Measurements from ENCODE around the gene TCTN3.
"Not testable (repeated sequence)": the region's sequence is repeated elsewhere in the genome, so short reads cannot be mapped to it uniquely, and the experiment has no call there.

The TCTN3 gene, protein sequence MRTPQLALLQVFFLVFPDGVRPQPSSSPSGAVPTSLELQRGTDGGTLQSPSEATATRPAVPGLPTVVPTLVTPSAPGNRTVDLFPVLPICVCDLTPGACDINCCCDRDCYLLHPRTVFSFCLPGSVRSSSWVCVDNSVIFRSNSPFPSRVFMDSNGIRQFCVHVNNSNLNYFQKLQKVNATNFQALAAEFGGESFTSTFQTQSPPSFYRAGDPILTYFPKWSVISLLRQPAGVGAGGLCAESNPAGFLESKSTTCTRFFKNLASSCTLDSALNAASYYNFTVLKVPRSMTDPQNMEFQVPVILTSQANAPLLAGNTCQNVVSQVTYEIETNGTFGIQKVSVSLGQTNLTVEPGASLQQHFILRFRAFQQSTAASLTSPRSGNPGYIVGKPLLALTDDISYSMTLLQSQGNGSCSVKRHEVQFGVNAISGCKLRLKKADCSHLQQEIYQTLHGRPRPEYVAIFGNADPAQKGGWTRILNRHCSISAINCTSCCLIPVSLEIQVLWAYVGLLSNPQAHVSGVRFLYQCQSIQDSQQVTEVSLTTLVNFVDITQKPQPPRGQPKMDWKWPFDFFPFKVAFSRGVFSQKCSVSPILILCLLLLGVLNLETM

DNA sequence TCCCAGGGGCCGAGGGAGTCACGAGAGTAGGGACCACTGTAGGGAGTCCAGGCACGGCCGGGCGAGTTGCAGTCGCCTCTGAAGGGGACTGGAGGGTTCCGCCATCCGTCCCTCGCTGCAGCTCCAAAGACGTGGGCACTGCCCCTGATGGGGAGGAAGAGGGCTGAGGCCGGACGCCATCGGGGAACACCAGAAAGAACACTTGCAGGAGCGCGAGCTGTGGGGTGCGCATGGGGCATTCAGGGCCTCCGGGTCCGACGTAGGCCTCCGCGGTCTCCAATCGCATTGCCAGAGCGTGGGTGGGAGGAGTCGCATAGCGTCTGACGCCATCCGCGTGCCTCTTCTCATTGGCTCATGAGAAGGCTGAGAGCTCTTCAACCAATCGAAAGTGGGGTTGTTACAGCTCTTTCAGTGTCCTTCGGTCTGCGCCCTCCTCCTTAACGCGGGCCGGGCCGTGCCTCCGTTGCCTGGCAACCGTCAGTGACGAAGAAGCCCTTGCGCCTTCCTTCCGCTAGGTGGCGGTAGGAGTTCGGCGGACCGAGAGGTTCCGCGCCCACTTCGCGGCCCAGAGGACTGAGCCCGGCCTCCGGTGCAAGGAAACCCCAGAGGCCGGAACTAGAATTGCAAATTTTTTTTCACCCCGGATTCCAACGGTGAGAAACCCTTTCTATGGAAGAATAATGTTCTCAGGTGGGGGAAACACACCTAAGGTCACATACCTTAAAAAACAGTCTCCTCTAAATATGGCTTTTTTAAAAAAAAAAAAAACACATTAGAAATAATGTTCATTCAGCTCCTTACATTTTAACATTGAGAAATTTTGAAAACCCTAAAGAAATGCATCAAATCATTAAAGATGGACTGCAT lies at the start of gene TCTN3:
TSS of gene TCTN3 (minus strand) at position 260 of the 867 bp plus-strand sequence. CDS start at position 232, 28 bp downstream.
- DNase-seq (ENCODE audit: low read depth in 2 of 2) = peak; percentile 88

GRCh38 chr10:95742962-95743535 lies 49.3 kb upstream of the TCTN3 start:
- DNase-seq (ENCODE audit: low read depth in 2 of 2) = no peak

- DNase-seq (ENCODE audit: low read depth in 2 of 2) = no peak
Observed at GRCh38 chr10:95742485-95742884, 48.8 kb upstream of the TCTN3 start.

DNA sequence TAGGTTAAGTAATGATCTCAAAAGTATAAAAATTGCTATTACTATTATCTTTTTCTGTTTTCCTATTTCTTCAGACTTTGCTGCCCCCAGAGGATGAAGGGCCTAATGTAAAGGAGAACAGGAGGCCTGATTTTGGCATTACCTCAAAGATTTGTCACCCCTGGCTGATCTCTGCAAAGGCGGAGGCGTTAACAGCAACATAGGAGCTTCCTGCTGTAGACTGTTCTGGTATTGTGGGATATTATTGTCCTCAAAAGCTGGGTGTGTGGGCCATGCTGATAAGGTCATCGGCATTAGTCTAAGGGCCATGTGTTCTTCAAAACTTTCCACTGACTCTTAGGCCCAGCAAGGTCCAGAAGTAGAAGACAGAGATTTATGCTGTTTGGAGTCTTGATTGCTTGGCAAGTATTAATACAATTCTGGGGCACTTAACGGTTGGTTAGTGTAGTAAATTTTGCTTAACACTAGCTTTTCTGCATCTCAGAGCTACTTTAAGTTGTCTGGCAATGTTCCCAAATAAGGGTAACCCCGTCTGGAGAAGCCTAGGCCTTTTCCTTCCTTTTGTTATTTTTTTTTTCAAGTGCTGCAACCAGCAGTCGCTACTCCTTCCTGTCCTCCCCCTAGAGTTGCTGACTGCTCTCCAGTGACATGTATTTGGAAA lies 48.2 kb upstream of the TCTN3 start:
- DNase-seq (ENCODE audit: low read depth in 2 of 2) = no peak

DNA sequence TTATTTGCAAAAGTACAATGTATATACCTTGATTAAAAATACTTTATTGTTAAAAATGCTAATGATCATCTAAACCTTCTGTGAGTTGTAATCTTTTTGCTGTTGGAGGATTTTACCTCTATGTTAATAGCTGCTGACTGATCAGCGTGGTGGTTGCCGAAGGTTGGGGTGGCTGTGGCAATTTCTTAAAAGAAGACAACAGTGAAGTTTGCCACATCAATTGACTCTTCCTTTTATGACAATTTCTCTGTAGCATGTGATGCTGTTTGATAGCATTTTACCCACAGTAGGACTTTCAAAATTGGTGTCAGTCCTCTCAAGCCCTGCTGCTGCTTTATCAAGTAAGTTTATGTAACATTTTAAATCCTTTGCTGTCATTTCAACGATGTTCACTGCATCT lies 45.3 kb upstream of the TCTN3 start:
- DNase-seq (ENCODE audit: low read depth in 2 of 2) = no peak

GRCh38 chr10:95732907-95733306 lies 39.2 kb upstream of the TCTN3 start:
- DNase-seq (ENCODE audit: low read depth in 2 of 2) = not testable (repeated sequence)

DNA sequence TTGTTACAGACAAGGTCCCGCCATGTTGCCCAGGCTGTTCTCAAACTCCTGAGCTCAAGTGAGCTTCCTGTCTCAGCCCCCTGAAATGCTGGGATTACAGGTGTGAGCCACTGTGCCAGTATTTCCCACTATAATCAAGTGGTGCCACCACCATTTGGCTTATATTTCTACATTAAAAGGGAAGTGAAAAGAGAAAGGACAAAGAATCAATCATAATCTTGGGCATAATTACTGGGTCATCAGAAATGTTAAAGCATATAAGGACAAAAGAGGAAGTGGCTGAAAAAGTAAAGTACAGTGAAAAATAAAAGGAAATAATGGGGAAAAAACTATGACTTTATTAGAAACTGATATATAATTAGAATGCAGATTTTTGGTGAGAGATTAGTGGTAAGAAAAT lies 36.5 kb upstream of the TCTN3 start:
- DNase-seq (ENCODE audit: low read depth in 2 of 2) = no peak

DNA sequence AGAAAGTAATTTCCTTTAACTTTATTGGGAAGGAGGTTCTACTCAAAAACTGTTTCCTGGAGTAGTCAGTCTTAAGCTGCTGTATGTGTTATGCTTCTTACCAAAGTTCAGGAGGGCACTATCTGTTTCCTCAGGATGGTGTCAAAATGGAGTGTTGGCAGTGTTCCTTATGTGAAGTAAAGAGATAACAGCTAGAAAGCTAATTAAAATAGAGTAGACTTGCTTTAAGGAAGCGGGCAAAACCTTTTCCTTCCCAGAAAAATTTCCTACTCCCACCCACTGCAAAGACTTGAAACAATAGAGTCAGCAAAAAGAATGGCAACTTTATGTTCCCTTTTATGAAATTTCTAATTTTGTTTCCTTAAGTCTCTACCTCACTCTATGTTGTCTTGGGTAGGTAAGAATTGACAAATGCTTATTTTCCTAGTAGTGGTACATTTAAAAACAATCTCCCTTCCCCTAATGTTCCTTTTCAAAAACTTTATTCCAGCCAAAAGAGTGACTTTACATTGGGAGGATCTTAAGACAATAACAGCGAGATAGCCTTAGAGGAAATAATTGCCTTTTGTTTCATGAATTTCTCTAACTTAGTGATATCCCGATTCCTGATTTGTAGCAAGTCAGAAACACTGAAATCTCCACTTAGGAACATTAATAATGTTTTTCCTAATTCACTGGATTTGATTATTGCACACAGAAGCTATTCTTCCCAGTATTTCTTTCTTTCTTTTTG lies 35.8 kb upstream of the TCTN3 start:
- DNase-seq (ENCODE audit: low read depth in 2 of 2) = no peak

- no peak for DNase-seq (ENCODE audit: low read depth in 2 of 2)
Observed at GRCh38 chr10:95728526-95728925, 34.8 kb upstream of the TCTN3 start.

DNA sequence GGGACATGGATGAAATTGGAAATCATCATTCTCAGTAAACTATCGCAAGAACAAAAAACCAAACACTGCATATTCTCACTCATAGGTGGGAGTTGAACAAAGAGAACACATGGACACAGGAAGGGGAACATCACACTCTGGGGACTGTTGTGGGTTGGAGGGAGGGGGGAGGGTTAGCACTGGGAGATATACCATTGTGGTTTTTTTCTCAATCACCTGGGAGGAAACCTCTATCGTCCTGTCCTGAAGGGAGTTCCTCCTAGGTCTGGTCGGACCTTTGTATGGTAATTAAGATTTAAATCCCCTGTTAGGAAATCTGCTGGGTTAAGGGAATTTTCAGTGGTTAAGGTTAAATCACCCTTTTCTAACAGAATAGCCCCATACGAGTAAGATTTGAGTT lies 28.8 kb upstream of the TCTN3 start:
- not testable (repeated sequence) for DNase-seq (ENCODE audit: low read depth in 2 of 2)

DNA sequence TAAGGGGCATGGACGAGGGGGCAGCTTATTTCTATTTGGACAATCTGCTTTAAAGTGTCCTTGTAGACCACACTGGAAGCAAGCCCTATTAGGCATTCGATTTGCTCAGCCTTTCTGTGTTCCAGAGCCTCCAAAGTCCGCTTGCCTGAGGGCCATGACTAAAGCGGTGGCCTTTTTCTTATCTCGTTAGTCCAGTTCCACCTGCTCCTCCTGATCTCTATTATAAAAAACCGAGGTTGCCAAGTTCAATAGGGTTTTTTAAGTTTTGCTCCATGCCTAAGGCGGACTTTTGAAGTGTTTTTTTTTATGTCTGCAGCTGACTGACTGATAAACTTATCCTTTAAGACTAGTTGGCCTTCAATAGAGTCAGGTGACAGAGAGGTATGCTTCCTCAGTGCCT lies 27.0 kb upstream of the TCTN3 start:
- not testable (repeated sequence) for DNase-seq (ENCODE audit: low read depth in 2 of 2)

GRCh38 chr10:95716866-95717265 lies 23.1 kb upstream of the TCTN3 start:
- DNase-seq (ENCODE audit: low read depth in 2 of 2) = no peak

- DNase-seq (ENCODE audit: low read depth in 2 of 2) = no peak
Observed at GRCh38 chr10:95716466-95716865, 22.7 kb upstream of the TCTN3 start.

GRCh38 chr10:95711492-95711891 lies 17.8 kb upstream of the TCTN3 start:
- DNase-seq (ENCODE audit: low read depth in 2 of 2) = no peak

DNA sequence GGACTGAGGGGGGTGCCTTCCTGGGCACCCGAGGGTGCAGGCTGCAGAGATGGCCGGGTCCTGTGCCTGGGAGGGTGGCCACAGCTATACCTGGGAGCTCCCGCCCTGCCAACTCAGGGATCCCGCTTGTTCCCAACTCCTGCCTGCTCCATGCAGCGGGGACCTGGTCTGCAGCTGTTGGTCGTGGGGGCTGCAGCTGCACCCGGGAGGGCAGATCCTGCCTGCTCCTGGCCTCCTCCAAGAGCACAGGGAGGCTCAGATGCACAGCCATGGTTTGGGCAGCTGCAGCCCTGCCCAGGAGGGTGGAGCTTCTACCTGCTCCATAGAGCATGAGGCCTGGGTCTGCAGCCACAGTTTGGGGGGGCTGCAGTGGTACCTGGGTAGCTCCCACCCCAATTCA lies 13.3 kb upstream of the TCTN3 start:
- DNase-seq (ENCODE audit: low read depth in 2 of 2) = no peak

DNA sequence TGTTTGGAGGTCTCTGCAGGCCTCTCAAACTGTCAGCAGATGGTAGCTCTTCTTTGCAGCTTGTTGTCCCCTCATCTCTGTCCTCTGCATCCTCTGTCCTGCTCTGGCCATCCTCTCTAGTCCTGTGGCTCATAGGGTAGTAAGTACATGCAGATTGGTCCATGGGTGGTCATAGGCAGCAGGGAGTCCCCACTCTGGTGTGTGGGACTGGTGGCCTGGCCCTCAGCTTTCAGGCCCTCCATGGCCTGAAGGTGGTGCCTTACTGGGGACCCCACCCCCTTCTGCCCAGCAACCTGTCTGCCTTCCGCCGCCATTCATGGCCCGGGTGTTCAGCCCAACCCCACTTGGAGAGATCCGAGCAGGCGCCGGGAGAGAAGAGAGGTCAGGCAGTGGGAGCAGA lies 12.8 kb upstream of the TCTN3 start:
- no peak for DNase-seq (ENCODE audit: low read depth in 2 of 2)

DNA sequence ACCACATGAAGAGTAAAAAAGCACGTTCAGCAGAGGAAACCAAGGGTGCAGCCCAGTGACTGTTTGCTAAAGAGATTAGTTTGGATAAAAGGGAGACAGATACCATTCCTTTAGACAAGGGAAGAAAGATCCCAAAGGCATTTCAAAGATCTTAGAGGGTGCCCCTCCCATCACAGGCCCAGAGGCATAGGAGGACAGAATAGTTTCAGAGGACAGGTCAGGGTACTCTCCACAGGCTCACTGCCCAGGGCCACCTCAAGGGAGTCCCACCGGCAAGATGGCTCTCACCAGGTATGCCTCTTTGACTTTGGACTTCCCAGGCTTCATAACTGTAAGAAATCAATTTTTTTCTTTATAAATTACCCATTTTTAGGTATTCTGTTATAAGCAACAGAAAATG lies 4.7 kb upstream of the TCTN3 start:
- no peak for DNase-seq (ENCODE audit: low read depth in 2 of 2)

GRCh38 chr10:95697429-95697828 lies 3.7 kb upstream of the TCTN3 start:
- DNase-seq (ENCODE audit: low read depth in 2 of 2) = no peak

- DNase-seq (ENCODE audit: low read depth in 2 of 2) = no peak
Observed at GRCh38 chr10:95694665-95695064, 938 bp upstream of the TCTN3 start.

GRCh38 chr10:95693071-95693667 lies 558 bp downstream of the TCTN3 start:
- DNase-seq (ENCODE audit: low read depth in 2 of 2) = no peak

Measured in stimulated activated CD8-positive, alpha-beta memory T cell treated with anti-CD3 and anti-CD28 coated beads, Interleukin-7, amount 100 ng/mL, for 1 hour (primary cell).